Measurements from ENCODE around the gene RNU5D-1.

Gene RNU5D-1

GRCh38 chr1:44759077-44759476, 28.1 kb upstream of the RNU5D-1 start:
- no peaks in the 10 kb centered on the region for H3K9me3 ChIP-seq
- H3K27ac ChIP-seq: no peak overlapping the region
- peaks cover 97% of the 10 kb centered on the region for H3K36me3 ChIP-seq
- H3K4me3 ChIP-seq (ENCODE audit: low read depth in 1 of 2, low read length in 1 of 2): no peak overlapping the region
- no peaks in the 10 kb centered on the region for H3K27me3 ChIP-seq
- TF ChIP-seq CTCF (IDR thresholded peaks at IDR 0.05): no peak
- no peaks in the 10 kb centered on the region for H3K4me1 ChIP-seq (ENCODE audit: control insufficient read depth in 1 of 2, insufficient read depth in 1 of 2, low read depth in 1 of 2, low read length in 1 of 2)

- no peak for TF ChIP-seq CTCF (IDR thresholded peaks at IDR 0.05)
- peaks cover 97% of the 10 kb centered on the region for H3K36me3 ChIP-seq
These were observed 26.4 kb upstream of the RNU5D-1 start for GRCh38 chr1:44757420-44757819.

GRCh38 chr1:44747878-44748277, 16.9 kb upstream of the RNU5D-1 start:
- TF ChIP-seq CTCF (IDR thresholded peaks at IDR 0.05): no peak
- H3K27ac ChIP-seq: no peak overlapping the region

More at GRCh38 chr1:44757420-44757819, 26.4 kb upstream of the RNU5D-1 start:
- H3K9me3 ChIP-seq: no peaks in the 10 kb centered on the region
- no peaks in the 10 kb centered on the region for H3K4me1 ChIP-seq (ENCODE audit: control insufficient read depth in 1 of 2, insufficient read depth in 1 of 2, low read depth in 1 of 2, low read length in 1 of 2)
- H3K27me3 ChIP-seq: no peaks in the 10 kb centered on the region
- no peak overlapping the region for H3K4me3 ChIP-seq (ENCODE audit: low read depth in 1 of 2, low read length in 1 of 2)
- H3K27ac ChIP-seq: no peak overlapping the region

GRCh38 chr1:44743211-44743610, 12.2 kb upstream of the RNU5D-1 start:
- TF ChIP-seq CTCF (IDR thresholded peaks at IDR 0.05): no peak
- H3K9me3 ChIP-seq: no peaks in the 10 kb centered on the region
- H3K27ac ChIP-seq: no peak overlapping the region
- H3K36me3 ChIP-seq: peaks cover 17% of the 10 kb centered on the region
- no peak overlapping the region for H3K4me3 ChIP-seq (ENCODE audit: low read depth in 1 of 2, low read length in 1 of 2)
- H3K27me3 ChIP-seq: no peaks in the 10 kb centered on the region
- H3K4me1 ChIP-seq (ENCODE audit: control insufficient read depth in 1 of 2, insufficient read depth in 1 of 2, low read depth in 1 of 2, low read length in 1 of 2): peaks cover 11 to 21% of the 10 kb centered on the region in 2 experiments

More at GRCh38 chr1:44747878-44748277, 16.9 kb upstream of the RNU5D-1 start:
- H3K36me3 ChIP-seq: peaks cover 38% of the 10 kb centered on the region
- no peak overlapping the region for H3K4me3 ChIP-seq (ENCODE audit: low read depth in 1 of 2, low read length in 1 of 2)
- H3K9me3 ChIP-seq: no peaks in the 10 kb centered on the region
- no peaks in the 10 kb centered on the region for H3K27me3 ChIP-seq
- peaks cover 0 to 5% of the 10 kb centered on the region in 2 experiments for H3K4me1 ChIP-seq (ENCODE audit: control insufficient read depth in 1 of 2, insufficient read depth in 1 of 2, low read depth in 1 of 2, low read length in 1 of 2)

GRCh38 chr1:44740179-44740617, 9.2 kb upstream of the RNU5D-1 start:
- Histone ChIP-seq H3K4me1 (ENCODE audit: control insufficient read depth in 1 of 2, insufficient read depth in 1 of 2, low read depth in 1 of 2, low read length in 1 of 2) (peaks cover 11 to 16% of the 10 kb centered on the region in 2 experiments), H3K36me3 (peaks cover 12% of the 10 kb centered on the region), H3K27ac (peak overlapping the region; percentile 84), H3K9me3 (no peaks in the 10 kb centered on the region), H3K4me3 (ENCODE audit: low read depth in 1 of 2, low read length in 1 of 2) (peak overlapping the region; percentile 77 to 79), H3K27me3 (no peaks in the 10 kb centered on the region)
- no peak for TF ChIP-seq CTCF (IDR thresholded peaks at IDR 0.05)

Measured in neutrophil (primary cell).